Measurements from ENCODE around the gene LAMTOR3.

- TF ChIP-seq POLR2A (IDR thresholded peaks at IDR 0.05) = no peak
- TF ChIP-seq CTCF (IDR thresholded peaks at IDR 0.05 in 8 of 11, conservative IDR thresholded peaks at IDR 0.05 in 3 of 11) = no peak
- no peak for TF ChIP-seq POLR2AphosphoS5 (IDR thresholded peaks at IDR 0.05)
These were observed 59.7 kb downstream of the LAMTOR3 start for GRCh38 chr4:99834569-99834968.

All from spleen (tissue), 7 donors.